ENCODE measurements around the gene SPTB. TPM values are rescaled to one million over a fixed set of nuclear protein-coding genes. Genes with fewer than 3 reads are reported as not detected.
A peak's percentile ranks its signal among the peaks of the same experiment; 100 is the strongest.

Gene SPTB
- total and polyA plus RNA-seq, 8 donors: under 0.01 to 3.5 (median 0.55) TPM; not detected in 2

GRCh38 chr14:64703395-64704142 lies 176.1 kb downstream of the SPTB start:
- H3K4me3 ChIP-seq: peak overlapping the region; percentile 86 to 93 (median 88)
- peaks cover 45 to 75% (median 70%) of the 10 kb centered on the region in 4 donors for H3K4me1 ChIP-seq
- peak overlapping the region; percentile 86 to 94 (median 93) for H3K27ac ChIP-seq
- peaks cover 0 to 11% (median 0%) of the 10 kb centered on the region in 3 donors for H3K27me3 ChIP-seq
- no peak for TF ChIP-seq EP300 (IDR thresholded peaks at IDR 0.05)
- no peak for TF ChIP-seq POLR2AphosphoS5 (IDR thresholded peaks at IDR 0.05)
- TF ChIP-seq CTCF (IDR thresholded peaks at IDR 0.05): no peak
- TF ChIP-seq POLR2A (IDR thresholded peaks at IDR 0.05): no peak
- H3K9me3 ChIP-seq: no peaks in the 10 kb centered on the region
- H3K36me3 ChIP-seq: no peaks in the 10 kb centered on the region
- 9 to 22% (median 10%) methylated on average over 24 to 26 of the region's 26 CpGs for WGBS, 5 donors
- no peak for DNase-seq
- intact Hi-C loops (cut with DNase I; ENCODE audit: low total_unique reads): no loop called here

- H3K27me3 ChIP-seq: peaks cover 0 to 11% (median 0%) of the 10 kb centered on the region in 3 donors
- H3K36me3 ChIP-seq: no peaks in the 10 kb centered on the region
- no peak for TF ChIP-seq CTCF (IDR thresholded peaks at IDR 0.05)
- peak in 2 of 3 donors; percentile 48 to 50 for TF ChIP-seq POLR2AphosphoS5 (IDR thresholded peaks at IDR 0.05)
- no peaks in the 10 kb centered on the region for H3K9me3 ChIP-seq
- DNase-seq: peak; percentile 80 to 92
- peaks cover 40 to 75% (median 69%) of the 10 kb centered on the region in 4 donors for H3K4me1 ChIP-seq
- peak overlapping the region; percentile 86 to 94 (median 93) for H3K27ac ChIP-seq
- 31 to 61% (median 43%) methylated on average over 25 of the region's 25 CpGs for WGBS, 5 donors
- H3K4me3 ChIP-seq: peak overlapping the region in 3 of 4 donors; percentile 86 to 93 (median 90)
- intact Hi-C loops (cut with DNase I; ENCODE audit: low total_unique reads): no loop called here
These were observed 177.0 kb downstream of the SPTB start for GRCh38 chr14:64702493-64703394.

GRCh38 chr14:64701660-64702059 lies 178.0 kb downstream of the SPTB start:
- intact Hi-C loops (cut with DNase I; ENCODE audit: low total_unique reads): no loop called here
- TF ChIP-seq POLR2A (IDR thresholded peaks at IDR 0.05): no peak
- TF ChIP-seq EP300 (IDR thresholded peaks at IDR 0.05): no peak
- TF ChIP-seq CTCF (IDR thresholded peaks at IDR 0.05): no peak
- no peak for TF ChIP-seq POLR2AphosphoS5 (IDR thresholded peaks at IDR 0.05)
- Histone ChIP-seq H3K36me3 (no peaks in the 10 kb centered on the region), H3K27me3 (peaks cover 0 to 11% (median 0%) of the 10 kb centered on the region in 3 donors), H3K4me3 (no peak overlapping the region), H3K27ac (no peak overlapping the region), H3K9me3 (no peaks in the 10 kb centered on the region), H3K4me1 (peaks cover 29 to 68% (median 61%) of the 10 kb centered on the region in 4 donors)
- DNase-seq: no peak
- 75 to 100% (median 89%) methylated on average over 1 of the region's 1 CpG for WGBS, 5 donors

- H3K27me3 ChIP-seq: peaks cover 0 to 11% (median 0%) of the 10 kb centered on the region in 3 donors
- intact Hi-C loops (cut with DNase I; ENCODE audit: low total_unique reads): no loop called here
- no peak overlapping the region for H3K4me3 ChIP-seq
- no peak for TF ChIP-seq POLR2A (IDR thresholded peaks at IDR 0.05)
- TF ChIP-seq CTCF (IDR thresholded peaks at IDR 0.05): no peak
- TF ChIP-seq POLR2AphosphoS5 (IDR thresholded peaks at IDR 0.05): no peak
- no peak for TF ChIP-seq EP300 (IDR thresholded peaks at IDR 0.05)
- no peaks in the 10 kb centered on the region for H3K9me3 ChIP-seq
- H3K36me3 ChIP-seq: no peaks in the 10 kb centered on the region
- no peak for DNase-seq
- H3K27ac ChIP-seq: no peak overlapping the region
- WGBS, 5 donors: 83 to 93% (median 89%) methylated on average over 4 of the region's 4 CpGs
- peaks cover 22 to 66% (median 57%) of the 10 kb centered on the region in 4 donors for H3K4me1 ChIP-seq
These were observed 178.8 kb downstream of the SPTB start for GRCh38 chr14:64700894-64701293.
